Measurements from ENCODE around the gene SLC16A8. TPM values are rescaled to one million over a fixed set of nuclear protein-coding genes. Genes with fewer than 3 reads are reported as not detected.

SLC16A8 gene
- polyA plus RNA-seq, 1 donor, result 1.6 TPM

DNA sequence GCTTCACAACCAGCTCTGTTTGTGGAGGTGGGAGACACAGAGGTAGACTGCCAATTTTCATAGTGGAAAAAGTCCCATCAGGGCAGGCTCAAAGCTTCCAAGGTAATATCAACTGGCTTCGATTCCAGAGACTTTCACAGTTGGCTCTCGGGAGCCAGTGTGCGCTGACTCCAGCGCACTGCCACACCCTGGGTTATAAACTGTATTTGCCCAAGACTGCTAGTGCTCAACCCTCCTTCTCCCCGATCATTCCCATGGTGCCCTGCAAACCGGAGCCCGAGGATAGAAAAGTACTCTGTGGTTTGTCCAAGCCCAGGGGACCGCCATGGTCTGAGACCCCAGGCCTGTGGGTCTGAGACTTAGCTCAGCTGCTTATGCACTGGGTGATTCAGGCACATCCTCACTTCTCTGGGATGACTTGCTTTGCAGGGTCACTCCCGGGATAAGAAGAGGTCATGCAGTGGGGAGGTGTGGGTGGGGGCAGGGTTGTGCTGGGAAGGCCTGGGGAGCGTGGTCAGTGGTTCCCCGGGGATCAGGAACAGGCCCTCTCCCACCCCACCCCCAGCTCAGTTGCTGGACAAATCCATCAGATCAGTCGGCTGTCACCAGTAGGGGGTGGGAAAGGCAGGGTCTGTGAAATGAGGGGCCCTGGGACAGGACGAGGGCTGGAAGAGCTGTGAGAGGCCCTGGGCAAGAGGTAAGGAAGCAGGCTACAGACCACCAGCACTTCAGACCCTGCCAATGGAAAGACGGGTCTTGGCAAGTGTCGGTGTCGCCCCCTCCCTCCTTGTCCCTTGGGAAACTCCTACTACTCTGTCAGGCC is 53.5 kb downstream of the SLC16A8 start:
- DNase-seq, result no peak

GRCh38 chr22:38029901-38030300 is 54.1 kb downstream of the SLC16A8 start:
- no peak for DNase-seq

DNA sequence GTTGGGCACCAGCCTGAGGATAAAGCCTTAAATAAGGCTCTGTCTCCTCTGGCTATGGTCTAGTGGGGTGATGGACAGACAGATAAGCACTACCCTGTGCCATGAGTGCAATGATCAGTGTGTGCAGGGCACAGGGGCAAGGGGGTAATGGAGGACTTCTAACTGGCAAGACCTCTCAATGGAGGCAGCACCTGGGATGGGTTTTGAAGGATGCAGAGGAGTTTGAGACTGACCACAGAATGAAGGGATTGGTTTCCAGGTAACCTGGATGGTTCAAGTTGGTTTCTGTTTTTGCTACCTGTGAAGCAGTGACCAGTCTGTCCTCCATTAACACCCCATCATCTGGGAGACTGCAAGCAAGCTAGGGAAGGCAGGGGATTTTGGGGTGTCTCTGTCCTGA is 54.6 kb downstream of the SLC16A8 start:
- DNase-seq, result no peak

GRCh38 chr22:38028344-38029130 is 55.4 kb downstream of the SLC16A8 start:
- DNase-seq, result no peak

Other genes starting within 250 kb of the SLC16A8 start
- gene ANKRD54, start 239.8 kb downstream of the SLC16A8 start, polyA plus RNA-seq (ENCODE audit: insufficient read length), result 27.8 TPM
- 1,085 TPM for gene EIF3L, start 234.8 kb downstream of the SLC16A8 start, polyA plus RNA-seq (ENCODE audit: insufficient read length)
- gene MICALL1, start 177.9 kb downstream of the SLC16A8 start, polyA plus RNA-seq (ENCODE audit: insufficient read length), result 26.2 TPM
- 5.9 TPM for gene C22orf23, start 130.6 kb downstream of the SLC16A8 start, polyA plus RNA-seq (ENCODE audit: insufficient read length)
- 61.8 TPM for gene POLR2F, start 130.5 kb downstream of the SLC16A8 start, polyA plus RNA-seq (ENCODE audit: insufficient read length)
- gene SOX10, start 99.6 kb downstream of the SLC16A8 start, polyA plus RNA-seq (ENCODE audit: insufficient read length), result 1.3 TPM
- gene PICK1, start 26.8 kb downstream of the SLC16A8 start, polyA plus RNA-seq (ENCODE audit: insufficient read length), result 37.2 TPM
- gene BAIAP2L2, start 26.5 kb upstream of the SLC16A8 start, polyA plus RNA-seq (ENCODE audit: insufficient read length), result 8.5 TPM
- gene PLA2G6, start 97.6 kb upstream of the SLC16A8 start, polyA plus RNA-seq (ENCODE audit: insufficient read length), result 50.9 TPM
- 2.2 TPM for gene MAFF, start 117.8 kb upstream of the SLC16A8 start, polyA plus RNA-seq (ENCODE audit: insufficient read length)
- gene TMEM184B, start 188.8 kb upstream of the SLC16A8 start, polyA plus RNA-seq (ENCODE audit: insufficient read length), result 44.1 TPM
- gene CSNK1E, start 233.2 kb upstream of the SLC16A8 start, polyA plus RNA-seq (ENCODE audit: insufficient read length), result 150 TPM